Ishikawa (cell line): ENCODE measurements around the gene ELL2.

ENCODE experiments used
- CEBPB ChIP-seq: IDR thresholded peaks from 2 replicates; pipeline ENCODE4 v1.6.1; 2012
- CREB1 ChIP-seq: IDR thresholded peaks from 2 replicates; pipeline ENCODE4 v1.6.1; 2012; ENCODE audit warnings: low read depth
- EGR1 ChIP-seq: IDR thresholded peaks from 2 replicates; pipeline ENCODE4 v1.6.1; 2012
- EP300 ChIP-seq: IDR thresholded peaks from 2 replicates; pipeline ENCODE4 v1.6.1; 2012; ENCODE audit warnings: borderline replicate concordance
- FOXM1 ChIP-seq: IDR thresholded peaks from 2 replicates; pipeline ENCODE4 v1.6.1; 2012; ENCODE audit warnings: low read depth, borderline replicate concordance
- NFIC ChIP-seq: IDR thresholded peaks from 2 replicates; pipeline ENCODE4 v1.6.1; 2012
- RAD21 ChIP-seq: IDR thresholded peaks from 2 replicates; pipeline ENCODE4 v1.6.1; 2012; ENCODE audit warnings: low read depth
- TAF1 ChIP-seq: IDR thresholded peaks from 2 replicates; pipeline ENCODE4 v1.6.1; 2012; ENCODE audit warnings: low read depth, mild to moderate bottlenecking
- TCF12 ChIP-seq: IDR thresholded peaks from 2 replicates; pipeline ENCODE4 v1.6.1; 2012; ENCODE audit warnings: low read depth
- TEAD4 ChIP-seq: IDR thresholded peaks from 2 replicates; pipeline ENCODE4 v1.6.1; 2012
- YY1 ChIP-seq: IDR thresholded peaks from 2 replicates; pipeline ENCODE4 v1.6.1; 2012; ENCODE audit warnings: low read depth
- ZBTB7A ChIP-seq: IDR thresholded peaks from 2 replicates; pipeline ENCODE4 v1.6.1; 2012; ENCODE audit warnings: low read depth
- TF ChIP-seq, protein P1 (sequence below): IDR thresholded peaks from 2 replicates; pipeline ENCODE4 v1.6.1; 2012; ENCODE audit warnings: low read depth, mild to moderate bottlenecking
- TF ChIP-seq, protein P2 (sequence below): IDR thresholded peaks from 2 replicates; pipeline ENCODE4 v1.6.1; 2012
- TF ChIP-seq, protein P3 (sequence below): IDR thresholded peaks from 2 replicates; pipeline ENCODE4 v1.6.1; 2012

ELL2 gene

DNA sequence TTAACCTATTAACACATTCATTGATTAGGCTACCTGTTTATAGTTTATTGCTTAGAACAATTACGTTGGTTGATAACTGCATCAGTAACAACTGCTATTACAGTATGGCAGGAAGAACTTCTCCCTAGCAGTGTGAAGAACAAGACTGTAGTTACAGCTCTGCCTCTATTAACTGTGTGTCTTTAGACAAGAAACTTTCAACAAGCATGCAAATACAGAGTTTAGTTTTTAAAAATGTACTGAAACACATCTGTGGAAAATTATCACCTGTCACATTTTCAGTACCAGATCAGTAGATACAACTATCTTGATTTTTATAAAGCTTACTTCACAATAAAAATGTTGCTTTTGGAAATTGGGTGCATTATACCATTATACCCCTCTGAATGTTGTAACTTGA, 22.2 kb downstream of the ELL2 start:
- TF ChIP-seq CEBPB, result no peak

DNA sequence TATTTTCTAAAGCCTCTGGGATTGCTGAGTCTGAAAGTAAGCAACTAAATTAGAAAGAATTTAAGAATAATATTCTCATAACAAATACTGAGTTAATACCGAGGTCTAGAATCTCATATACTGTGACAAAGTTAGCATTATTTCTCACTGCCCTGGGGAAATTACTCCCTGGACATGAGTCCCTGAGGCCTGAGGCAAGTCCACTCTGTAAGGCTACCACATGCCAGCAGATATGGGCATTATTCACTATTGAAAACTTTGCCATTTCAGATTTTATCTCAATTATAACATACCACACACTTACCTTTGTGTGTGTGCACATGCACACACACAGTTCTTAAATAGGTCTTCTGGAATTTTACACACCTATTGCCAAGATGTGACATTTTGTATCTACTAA, 22.9 kb downstream of the ELL2 start:
- TF ChIP-seq, protein P1, sequence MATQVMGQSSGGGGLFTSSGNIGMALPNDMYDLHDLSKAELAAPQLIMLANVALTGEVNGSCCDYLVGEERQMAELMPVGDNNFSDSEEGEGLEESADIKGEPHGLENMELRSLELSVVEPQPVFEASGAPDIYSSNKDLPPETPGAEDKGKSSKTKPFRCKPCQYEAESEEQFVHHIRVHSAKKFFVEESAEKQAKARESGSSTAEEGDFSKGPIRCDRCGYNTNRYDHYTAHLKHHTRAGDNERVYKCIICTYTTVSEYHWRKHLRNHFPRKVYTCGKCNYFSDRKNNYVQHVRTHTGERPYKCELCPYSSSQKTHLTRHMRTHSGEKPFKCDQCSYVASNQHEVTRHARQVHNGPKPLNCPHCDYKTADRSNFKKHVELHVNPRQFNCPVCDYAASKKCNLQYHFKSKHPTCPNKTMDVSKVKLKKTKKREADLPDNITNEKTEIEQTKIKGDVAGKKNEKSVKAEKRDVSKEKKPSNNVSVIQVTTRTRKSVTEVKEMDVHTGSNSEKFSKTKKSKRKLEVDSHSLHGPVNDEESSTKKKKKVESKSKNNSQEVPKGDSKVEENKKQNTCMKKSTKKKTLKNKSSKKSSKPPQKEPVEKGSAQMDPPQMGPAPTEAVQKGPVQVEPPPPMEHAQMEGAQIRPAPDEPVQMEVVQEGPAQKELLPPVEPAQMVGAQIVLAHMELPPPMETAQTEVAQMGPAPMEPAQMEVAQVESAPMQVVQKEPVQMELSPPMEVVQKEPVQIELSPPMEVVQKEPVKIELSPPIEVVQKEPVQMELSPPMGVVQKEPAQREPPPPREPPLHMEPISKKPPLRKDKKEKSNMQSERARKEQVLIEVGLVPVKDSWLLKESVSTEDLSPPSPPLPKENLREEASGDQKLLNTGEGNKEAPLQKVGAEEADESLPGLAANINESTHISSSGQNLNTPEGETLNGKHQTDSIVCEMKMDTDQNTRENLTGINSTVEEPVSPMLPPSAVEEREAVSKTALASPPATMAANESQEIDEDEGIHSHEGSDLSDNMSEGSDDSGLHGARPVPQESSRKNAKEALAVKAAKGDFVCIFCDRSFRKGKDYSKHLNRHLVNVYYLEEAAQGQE, result no peak
- TF ChIP-seq RAD21, result no peak
- no peak for TF ChIP-seq TEAD4
- no peak for TF ChIP-seq ZBTB7A
- no peak for TF ChIP-seq TCF12
- TF ChIP-seq, protein P2, sequence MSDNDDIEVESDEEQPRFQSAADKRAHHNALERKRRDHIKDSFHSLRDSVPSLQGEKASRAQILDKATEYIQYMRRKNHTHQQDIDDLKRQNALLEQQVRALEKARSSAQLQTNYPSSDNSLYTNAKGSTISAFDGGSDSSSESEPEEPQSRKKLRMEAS, result no peak
- no peak for TF ChIP-seq FOXM1
- no peak for TF ChIP-seq EGR1
- no peak for TF ChIP-seq CEBPB
- TF ChIP-seq YY1, result no peak
- TF ChIP-seq TAF1, result no peak
- TF ChIP-seq CREB1, result no peak
- TF ChIP-seq, protein P3, sequence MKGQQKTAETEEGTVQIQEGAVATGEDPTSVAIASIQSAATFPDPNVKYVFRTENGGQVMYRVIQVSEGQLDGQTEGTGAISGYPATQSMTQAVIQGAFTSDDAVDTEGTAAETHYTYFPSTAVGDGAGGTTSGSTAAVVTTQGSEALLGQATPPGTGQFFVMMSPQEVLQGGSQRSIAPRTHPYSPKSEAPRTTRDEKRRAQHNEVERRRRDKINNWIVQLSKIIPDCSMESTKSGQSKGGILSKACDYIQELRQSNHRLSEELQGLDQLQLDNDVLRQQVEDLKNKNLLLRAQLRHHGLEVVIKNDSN, result no peak
- TF ChIP-seq EP300, result no peak
- TF ChIP-seq NFIC, result no peak

DNA sequence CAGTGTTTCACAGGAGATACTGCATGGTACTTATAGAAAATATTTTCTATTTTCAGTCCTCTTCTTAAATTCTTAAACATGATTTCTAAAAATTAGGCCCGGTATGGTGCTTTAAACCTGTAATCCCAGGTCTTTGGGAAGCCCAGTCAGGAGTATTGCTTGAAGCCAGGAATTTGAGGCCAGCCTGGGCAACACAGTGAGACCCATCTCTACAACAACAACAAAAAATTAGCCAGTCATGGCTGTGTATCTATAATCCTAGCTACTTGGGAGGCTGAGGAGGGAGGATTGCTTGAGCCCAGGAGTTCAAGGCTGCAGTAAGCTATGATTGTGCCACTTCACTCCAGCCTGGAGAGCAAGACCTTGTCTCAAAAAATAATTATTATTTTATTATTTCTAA, 23.3 kb downstream of the ELL2 start:
- TF ChIP-seq, protein P3, result no peak
- TF ChIP-seq YY1, result no peak

DNA sequence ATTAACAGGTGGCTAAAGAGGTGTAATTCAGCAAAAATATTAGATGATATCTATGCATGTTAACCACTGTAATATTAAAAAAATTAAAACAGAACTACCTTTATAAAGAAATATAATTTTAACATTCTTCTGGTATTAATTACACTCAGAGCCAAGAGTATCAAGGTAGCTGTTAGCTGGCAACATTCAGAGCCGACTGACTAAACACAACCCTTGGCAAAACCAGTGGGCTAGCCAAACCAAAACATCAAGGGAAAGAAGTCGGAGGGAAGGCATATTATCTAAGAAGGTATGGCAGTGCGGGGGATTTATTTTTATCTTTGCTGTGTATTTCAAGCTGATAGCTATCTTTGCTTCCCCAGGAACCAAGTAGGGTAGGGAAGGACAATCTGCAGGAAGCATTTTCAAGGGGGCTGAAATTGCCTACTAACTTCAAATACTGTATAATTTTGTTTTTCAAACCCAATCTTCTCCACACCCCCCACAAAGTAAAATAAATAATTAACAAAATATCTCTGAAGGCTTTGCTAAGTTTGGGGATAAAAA, 24.0 kb downstream of the ELL2 start:
- TF ChIP-seq TEAD4, result no peak
- TF ChIP-seq EP300, result no peak
- TF ChIP-seq YY1, result no peak
- no peak for TF ChIP-seq RAD21
- TF ChIP-seq, protein P2, result no peak

DNA sequence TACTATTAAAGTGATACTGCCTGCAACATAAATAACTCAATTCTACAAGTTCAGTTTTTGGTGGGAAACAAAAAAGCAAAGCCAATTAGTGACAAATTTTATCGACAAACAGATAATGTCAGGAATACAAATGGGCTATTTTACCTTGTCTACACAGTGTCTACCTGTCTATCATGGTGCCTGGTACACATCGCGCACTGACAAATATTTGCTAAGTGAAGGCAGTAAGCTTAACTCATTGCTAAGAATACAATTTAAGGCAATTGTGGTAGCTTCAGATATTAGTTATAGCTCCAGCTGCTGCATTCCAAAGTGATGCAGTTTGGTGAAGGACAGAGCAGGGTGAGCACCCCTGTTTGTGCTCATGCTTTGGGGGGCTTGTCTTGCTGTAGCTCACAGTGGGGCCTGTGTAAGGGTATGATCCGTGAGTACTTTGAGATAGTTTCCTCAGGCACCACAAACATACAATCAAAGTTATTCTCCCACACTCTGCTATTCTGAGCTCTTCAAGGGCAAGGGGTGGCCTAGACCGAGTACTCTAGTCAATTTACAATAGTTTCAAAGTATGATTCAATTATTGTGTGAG, 24.7 kb downstream of the ELL2 start:
- TF ChIP-seq TAF1 (no peak), NFIC (no peak), CREB1 (no peak), TEAD4 (no peak), FOXM1 (no peak), CEBPB (no peak)
- TF ChIP-seq, protein P1, result no peak
- TF ChIP-seq, protein P2, result no peak
- TF ChIP-seq, protein P3, result no peak

DNA sequence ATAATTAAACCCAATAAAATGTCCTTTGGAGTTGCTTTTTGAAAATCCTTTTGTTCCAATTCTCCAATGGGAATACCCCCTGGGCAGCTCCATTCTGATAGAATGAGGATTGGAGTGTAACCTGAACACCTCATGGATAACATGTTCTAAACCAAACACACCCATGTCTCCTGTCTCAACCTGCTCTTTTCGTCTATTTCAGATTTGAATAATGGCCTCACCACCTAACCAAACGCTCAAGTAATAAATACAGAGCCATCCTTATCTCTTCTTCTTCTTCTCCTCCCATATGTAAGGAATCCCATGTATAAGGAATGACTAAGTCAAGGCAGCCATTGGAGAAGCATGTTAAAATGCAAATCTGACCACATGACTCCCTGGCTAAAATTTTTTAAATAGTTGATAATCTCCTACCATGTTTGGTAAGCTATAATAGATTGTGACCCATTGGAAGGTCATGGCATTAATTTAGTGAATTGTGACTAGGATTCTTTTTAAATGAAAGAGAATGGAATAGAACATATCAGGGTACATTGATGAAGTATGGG, 26.0 kb downstream of the ELL2 start:
- TF ChIP-seq ZBTB7A (no peak), TEAD4 (no peak), FOXM1 (no peak), EP300 (no peak), EGR1 (no peak), CREB1 (no peak), RAD21 (no peak), TAF1 (no peak), YY1 (no peak), CEBPB (no peak), TCF12 (no peak)
- TF ChIP-seq, protein P1, result no peak
- TF ChIP-seq, protein P3, result no peak
- TF ChIP-seq, protein P2, result no peak
